Thyroid gland (tissue), 4 donors: ENCODE results near the gene JADE1. TPM values are rescaled to one million over a fixed set of nuclear protein-coding genes. Genes with fewer than 3 reads are reported as not detected.

ENCODE experiments used
- DNase-seq, 2 donors: peaks; one replicate each; pipeline ENCODE4 v3.0.0-alpha.2; 2019
- H3K27ac ChIP-seq, 3 donors: fragments of 200-600 bp; sonication (generic); 1 replicate in 2 of 3; 2 replicates in 1 of 3; pipeline ENCODE4 v1.5.1; 2016 to 2019; ENCODE audit warnings: mild to moderate bottlenecking in 1 of 3, moderate library complexity in 1 of 3
- H3K27me3 ChIP-seq: fragments of 200-600 bp; sonication (generic); one replicate; pipeline ENCODE4 v1.5.1; 2019
- H3K36me3 ChIP-seq, 2 donors: fragments of 200-600 bp; sonication (generic); one replicate each; pipeline ENCODE4 v1.5.1; 2016 to 2019
- H3K4me1 ChIP-seq, 2 donors: fragments of 200-600 bp; sonication (generic); one replicate each; pipeline ENCODE4 v1.5.1; 2017 to 2019
- H3K4me3 ChIP-seq, 3 donors: fragments of 200-600 bp; sonication (generic); replicated peaks in 1 of 3; 1 replicate in 2 of 3; 2 replicates in 1 of 3; pipeline ENCODE4 v1.5.1; 2016; ENCODE audit warnings: mild to moderate bottlenecking in 1 of 3
- H3K9me3 ChIP-seq: fragments of 200-600 bp; sonication (generic); one replicate; pipeline ENCODE4 v1.5.1; 2017
- CTCF ChIP-seq, 6 experiments: fragments of 200-600 bp in 3 of 6; fragments of 450-650 bp in 3 of 6; sonication (generic) in 3 of 6; IDR thresholded peaks; one replicate each; pipeline ENCODE4 v1.5.1; 2016 to 2019; ENCODE audit warnings: antibody characterized with exemption in 6 of 6, mild to moderate bottlenecking in 2 of 6, inconsistent platforms in 1 of 6, moderate library complexity in 1 of 6
- POLR2A ChIP-seq, 2 donors: fragments of 450-650 bp; IDR thresholded peaks; one replicate each; pipeline ENCODE4 v1.6.1; 2017; ENCODE audit warnings: antibody characterized with exemption in 2 of 2, mild to moderate bottlenecking in 2 of 2, moderate library complexity in 1 of 2
- WGBS, 2 donors: methylation state at CpG; one replicate each; pipeline ENCODE4 v1.1.5; 2017; 5-methylcytosine and 5-hydroxymethylcytosine counted together
- intact Hi-C: fragments of 100-400 bp; cut with DNase I; formaldehyde crosslinking; loops from one replicate; pipeline ENCODE4 v1.15.1; 2023
- total RNA-seq, 4 donors: library from RNA; depleted of rRNA; stranded (reverse); fragments of >200 nt; gene quantifications; one replicate each; pipeline ENCODE4 v1.2.3, GENCODE V29; 2016

JADE1 gene
- total RNA-seq, 4 donors from 2014 or later = 63.5 to 102 (median 74.4) TPM

- no peak overlapping the region for H3K27ac ChIP-seq
- DNase-seq = no peak
- H3K36me3 ChIP-seq = no peaks in the 10 kb centered on the region
- 77 to 95% methylated on average over 3 of the region's 3 CpGs for WGBS, 2 donors
- H3K4me1 ChIP-seq = no peaks in the 10 kb centered on the region
- H3K9me3 ChIP-seq = no peaks in the 10 kb centered on the region
- intact Hi-C loops = no loop called here
- TF ChIP-seq POLR2A (IDR thresholded peaks at IDR 0.05) (no peak), CTCF (IDR thresholded peaks at IDR 0.05) (no peak)
- no peak overlapping the region for H3K4me3 ChIP-seq
- H3K27me3 ChIP-seq = no peaks in the 10 kb centered on the region
Observed at GRCh38 chr4:128921954-128922353, 112.5 kb downstream of the JADE1 start.
